Hepatocyte (in vitro differentiated cells): ENCODE measurements around the gene LITAF. TPM values are rescaled to one million over a fixed set of nuclear protein-coding genes. Genes with fewer than 3 reads are reported as not detected.
"Not testable (repeated sequence)": the region's sequence is repeated elsewhere in the genome, so short reads cannot be mapped to it uniquely, and the experiment has no call there.

Experiments
- DNase-seq: peaks from one replicate; pipeline ENCODE4 v3.0.0-alpha.2; 2016; ENCODE audit warnings: low spot score
- H2AFZ ChIP-seq: fragments of 200-600 bp; sonication (generic); 2 replicates; pipeline ENCODE4 v1.6.0; 2016; ENCODE audit warnings: antibody characterized with exemption, mild to moderate bottlenecking
- H3K27ac ChIP-seq: fragments of 200-600 bp; sonication (generic); 2 replicates; pipeline ENCODE4 v1.5.1; 2016; ENCODE audit warnings: mild to moderate bottlenecking
- H3K27me3 ChIP-seq: fragments of 200-600 bp; sonication (generic); 2 replicates; pipeline ENCODE4 v1.6.1; 2016
- H3K36me3 ChIP-seq: fragments of 200-600 bp; sonication (generic); replicated peaks from 2 replicates; pipeline ENCODE4 v1.5.1; 2016; ENCODE audit warnings: low read depth; ENCODE audit not compliant: insufficient read depth
- H3K4me1 ChIP-seq: fragments of 200-600 bp; sonication (generic); 2 replicates; pipeline ENCODE4 v1.5.1; 2016; ENCODE audit warnings: mild to moderate bottlenecking, moderate library complexity; ENCODE audit not compliant: insufficient read depth
- H3K4me2 ChIP-seq: fragments of 200-600 bp; sonication (generic); 2 replicates; pipeline ENCODE4 v1.6.0; 2016
- H3K4me3 ChIP-seq: fragments of 200-600 bp; sonication (generic); 2 replicates; pipeline ENCODE4 v1.5.1; 2016; ENCODE audit warnings: mild to moderate bottlenecking
- H3K79me2 ChIP-seq: fragments of 200-600 bp; sonication (generic); 2 replicates; pipeline ENCODE4 v1.6.0; 2017; ENCODE audit warnings: mild to moderate bottlenecking
- H3K9me2 ChIP-seq: fragments of 200-600 bp; sonication (generic); replicated peaks from 2 replicates; pipeline ENCODE4 v1.6.0; 2017; ENCODE audit warnings: mild to moderate bottlenecking; ENCODE audit not compliant: insufficient read depth
- H3K9me3 ChIP-seq: fragments of 200-600 bp; sonication (generic); 2 replicates; pipeline ENCODE4 v1.5.1; 2016; ENCODE audit warnings: low read depth, mild to moderate bottlenecking
- H4K20me1 ChIP-seq: fragments of 200-600 bp; sonication (generic); 2 replicates; pipeline ENCODE4 v1.6.0; 2016; ENCODE audit warnings: mild to moderate bottlenecking; ENCODE audit not compliant: insufficient read depth, poor library complexity, severe bottlenecking
- CTCF ChIP-seq: fragments of 200-600 bp; sonication (generic); IDR thresholded peaks from 2 replicates; pipeline ENCODE4 v1.5.1; 2016; ENCODE audit warnings: antibody characterized with exemption, mild to moderate bottlenecking; ENCODE audit not compliant: poor library complexity
- EZH2 ChIP-seq: fragments of 200-600 bp; sonication (generic); IDR thresholded peaks from 2 replicates; pipeline ENCODE4 v1.6.1; 2016; ENCODE audit warnings: antibody characterized with exemption, mild to moderate bottlenecking, borderline replicate concordance
- EZH2phosphoT487 ChIP-seq: fragments of 200-600 bp; sonication (generic); IDR thresholded peaks from one replicate; pipeline ENCODE4 v1.6.1; 2018; ENCODE audit warnings: antibody characterized with exemption, mild to moderate bottlenecking, low read depth, moderate library complexity; ENCODE audit not compliant: unreplicated experiment, severe bottlenecking
- WGBS: methylation state at CpG from one replicate; pipeline ENCODE4 v1.1.6; 2016; ENCODE audit warnings: low lambda C conversion rate; ENCODE audit errors: missing lambda C conversion rate; 5-methylcytosine and 5-hydroxymethylcytosine counted together
- polyA plus RNA-seq: library from polyadenylated mRNA; unstranded; fragments of >200 nt; fragmentation: Nextera tagmentation; extraction: Ambion mirVana; gene quantifications from 2 replicates; pipeline ENCODE4 v1.2.1, GENCODE V29; 2016
- total RNA-seq: library from RNA; depleted of rRNA; stranded (reverse); fragments of >200 nt; gene quantifications from 2 replicates; pipeline ENCODE4 v1.2.3, GENCODE V29; 2014

LITAF gene
- total and polyA plus RNA-seq, 2 experiments from 2014 or later: 65.6 to 134 TPM

- Histone ChIP-seq H3K4me1 (peaks cover 24% of the 10 kb centered on the region), H3K4me2 (no peak overlapping the region)
- TF ChIP-seq EZH2phosphoT487: no peak
- no peak for TF ChIP-seq EZH2
- TF ChIP-seq CTCF: no peak
These were observed 6.9 kb upstream of the LITAF start for GRCh38 chr16:11593581-11593980.

GRCh38 chr16:11593076-11593475 lies 6.4 kb upstream of the LITAF start:
- H3K9me2 ChIP-seq, H3K79me2 ChIP-seq, H3K27me3 ChIP-seq, H3K36me3 ChIP-seq, H3K27ac ChIP-seq, H2AFZ ChIP-seq, H4K20me1 ChIP-seq, H3K9me3 ChIP-seq, H3K4me2 ChIP-seq, H3K4me3 ChIP-seq, DNase-seq: not testable (repeated sequence)
- peaks cover 19% of the 10 kb centered on the region for H3K4me1 ChIP-seq
- 95% methylated on average over 9 of the region's 9 CpGs for WGBS

More at GRCh38 chr16:11593581-11593980, 6.9 kb upstream of the LITAF start:
- DNase-seq: no peak
- H3K36me3 ChIP-seq: no peaks in the 10 kb centered on the region
- H3K27me3 ChIP-seq: no peaks in the 10 kb centered on the region
- 86% methylated on average over 3 of the region's 3 CpGs for WGBS
- H3K27ac ChIP-seq: no peak overlapping the region
- H3K4me3 ChIP-seq: no peak overlapping the region
- H3K79me2 ChIP-seq: no peaks in the 10 kb centered on the region
- no peaks in the 10 kb centered on the region for H4K20me1 ChIP-seq
- no peaks in the 10 kb centered on the region for H3K9me3 ChIP-seq
- no peak overlapping the region for H2AFZ ChIP-seq
- no peaks in the 10 kb centered on the region for H3K9me2 ChIP-seq

- not testable (repeated sequence) for H3K36me3 ChIP-seq, H3K79me2 ChIP-seq, H3K27me3 ChIP-seq, H3K9me3 ChIP-seq, H2AFZ ChIP-seq, H3K4me3 ChIP-seq, H3K9me2 ChIP-seq, DNase-seq, H3K4me2 ChIP-seq, H3K27ac ChIP-seq, H4K20me1 ChIP-seq
- 96% methylated on average over 5 of the region's 5 CpGs for WGBS
- peaks cover 11% of the 10 kb centered on the region for H3K4me1 ChIP-seq
These were observed 4.9 kb upstream of the LITAF start for GRCh38 chr16:11591630-11592029.

- TF ChIP-seq CTCF: no peak
- TF ChIP-seq EZH2: no peak
- TF ChIP-seq EZH2phosphoT487: no peak
- H3K36me3 ChIP-seq: no peaks in the 10 kb centered on the region
- H3K4me2 ChIP-seq: no peak overlapping the region
- H2AFZ ChIP-seq: no peak overlapping the region
- WGBS: 62% methylated on average over 1 of the region's 1 CpG
- H3K27ac ChIP-seq: peak overlapping the region; percentile 1
- H3K9me2 ChIP-seq: no peaks in the 10 kb centered on the region
- H3K79me2 ChIP-seq: peaks cover 31% of the 10 kb centered on the region
- H3K27me3 ChIP-seq: no peaks in the 10 kb centered on the region
- H4K20me1 ChIP-seq: peaks cover 13% of the 10 kb centered on the region
- no peaks in the 10 kb centered on the region for H3K9me3 ChIP-seq
- peaks cover 21% of the 10 kb centered on the region for H3K4me1 ChIP-seq
- no peak overlapping the region for H3K4me3 ChIP-seq
- no peak for DNase-seq
These were observed 2.5 kb upstream of the LITAF start for GRCh38 chr16:11589198-11589550.
